ENCODE measurements around the gene PTP4A1. TPM values are rescaled to one million over a fixed set of nuclear protein-coding genes. Genes with fewer than 3 reads are reported as not detected.
A peak's percentile ranks its signal among the peaks of the same experiment; 100 is the strongest.

Gene PTP4A1
- total and polyA plus RNA-seq, 5 donors = 12.1 to 34.6 (median 24.9) TPM

GRCh38 chr6:63556369-63556768, 15.9 kb upstream of the PTP4A1 start:
- no peak for ATAC-seq

GRCh38 chr6:63558278-63558677, 14.0 kb upstream of the PTP4A1 start:
- no peak overlapping the region for H3K27ac ChIP-seq (ENCODE audit: low read length)
- no peaks in the 10 kb centered on the region for H3K27me3 ChIP-seq (ENCODE audit: control insufficient read depth, insufficient read depth)
- H3K9me3 ChIP-seq (ENCODE audit: control insufficient read depth, low read length) = no peaks in the 10 kb centered on the region
- no peak overlapping the region for H3K4me3 ChIP-seq (ENCODE audit: low read length)
- H3K4me1 ChIP-seq (ENCODE audit: control insufficient read depth, insufficient read depth, low read length) = no peaks in the 10 kb centered on the region
- DNase-seq (no peak), ATAC-seq (no peak)
- intact Hi-C loops (cut with DNase I) = no loop called here

More at GRCh38 chr6:63556369-63556768, 15.9 kb upstream of the PTP4A1 start:
- no peak overlapping the region for H3K27ac ChIP-seq (ENCODE audit: low read length)
- no peak overlapping the region for H3K4me3 ChIP-seq (ENCODE audit: low read length)
- no peak for DNase-seq
- H3K9me3 ChIP-seq (ENCODE audit: control insufficient read depth, low read length) = no peaks in the 10 kb centered on the region
- intact Hi-C loops (cut with DNase I) = no loop called here
- H3K4me1 ChIP-seq (ENCODE audit: control insufficient read depth, insufficient read depth, low read length) = no peaks in the 10 kb centered on the region
- no peaks in the 10 kb centered on the region for H3K27me3 ChIP-seq (ENCODE audit: control insufficient read depth, insufficient read depth)
- WGBS = 87% methylated on average over 4 of the region's 4 CpGs

DNA sequence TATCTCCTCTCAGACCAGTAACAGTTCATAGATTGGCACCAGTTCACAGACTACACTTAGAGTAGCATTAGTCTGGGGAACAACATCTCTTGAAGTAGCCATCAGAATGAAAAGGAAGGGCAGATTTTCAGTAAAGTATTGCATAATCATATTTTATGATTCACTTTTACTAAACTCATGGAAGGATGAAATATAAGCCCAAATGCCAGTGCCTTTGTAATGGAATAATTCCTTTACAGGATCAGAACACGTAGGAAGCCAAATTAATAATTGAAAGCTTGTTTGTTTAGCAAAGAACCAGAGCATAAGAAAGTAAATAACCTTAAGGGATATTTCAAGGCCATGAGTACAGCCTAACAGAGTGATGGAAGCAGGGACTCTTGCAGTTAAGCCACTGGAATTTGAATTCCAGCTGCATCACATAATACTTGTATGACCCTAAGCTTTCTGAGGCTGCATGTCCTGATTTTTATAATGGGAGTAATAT, 11.4 kb upstream of the PTP4A1 start:
- 66% methylated on average over 1 of the region's 1 CpG for WGBS
- no peak for ATAC-seq
- Histone ChIP-seq H3K9me3 (ENCODE audit: control insufficient read depth, low read length) (no peaks in the 10 kb centered on the region), H3K4me1 (ENCODE audit: control insufficient read depth, insufficient read depth, low read length) (no peaks in the 10 kb centered on the region), H3K27me3 (ENCODE audit: control insufficient read depth, insufficient read depth) (no peaks in the 10 kb centered on the region), H3K27ac (ENCODE audit: low read length) (no peak overlapping the region), H3K4me3 (ENCODE audit: low read length) (no peak overlapping the region)
- intact Hi-C loops (cut with DNase I) = no loop called here
- no peak for DNase-seq

GRCh38 chr6:63561288-63561687, 11.0 kb upstream of the PTP4A1 start:
- ATAC-seq (no peak), DNase-seq (no peak)
- Histone ChIP-seq H3K27me3 (ENCODE audit: control insufficient read depth, insufficient read depth) (no peaks in the 10 kb centered on the region), H3K4me1 (ENCODE audit: control insufficient read depth, insufficient read depth, low read length) (no peaks in the 10 kb centered on the region), H3K27ac (ENCODE audit: low read length) (no peak overlapping the region), H3K4me3 (ENCODE audit: low read length) (no peak overlapping the region), H3K9me3 (ENCODE audit: control insufficient read depth, low read length) (no peaks in the 10 kb centered on the region)
- WGBS = 59% methylated on average over 2 of the region's 2 CpGs
- intact Hi-C loops (cut with DNase I) = no loop called here

DNA sequence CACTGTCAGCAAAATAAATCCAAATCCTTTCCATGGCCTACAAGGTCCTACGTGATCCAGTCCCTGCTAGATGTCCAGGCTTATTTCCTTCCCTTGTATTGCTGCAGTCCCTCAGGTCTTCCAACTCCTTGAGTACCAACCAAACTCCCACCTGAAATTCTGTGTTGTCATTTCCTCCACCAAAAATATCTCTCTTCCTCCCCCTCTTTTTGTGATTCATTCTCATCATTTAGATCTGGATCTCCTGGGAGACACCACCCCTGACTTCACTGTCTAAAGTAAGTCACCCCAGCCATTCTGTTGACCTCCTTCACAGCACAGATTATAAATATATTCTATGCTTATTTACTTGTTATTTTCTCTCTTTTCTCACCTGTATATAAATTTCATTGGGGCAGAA, 9.0 kb upstream of the PTP4A1 start:
- Histone ChIP-seq H3K9me3 (ENCODE audit: control insufficient read depth, low read length) (no peaks in the 10 kb centered on the region), H3K27ac (ENCODE audit: low read length) (no peak overlapping the region), H3K27me3 (ENCODE audit: control insufficient read depth, insufficient read depth) (no peaks in the 10 kb centered on the region), H3K4me1 (ENCODE audit: control insufficient read depth, insufficient read depth, low read length) (no peaks in the 10 kb centered on the region), H3K4me3 (ENCODE audit: low read length) (no peak overlapping the region)
- DNase-seq = no peak
- 76% methylated on average over 1 of the region's 1 CpG for WGBS
- ATAC-seq = no peak
- intact Hi-C loops (cut with DNase I) = no loop called here

- DNase-seq (no peak), ATAC-seq (no peak)
- no peaks in the 10 kb centered on the region for H3K4me1 ChIP-seq (ENCODE audit: control insufficient read depth, insufficient read depth, low read length)
- 87% methylated on average over 4 of the region's 4 CpGs for WGBS
- no peaks in the 10 kb centered on the region for H3K9me3 ChIP-seq (ENCODE audit: control insufficient read depth, low read length)
- H3K4me3 ChIP-seq (ENCODE audit: low read length) = no peak overlapping the region
- no peak overlapping the region for H3K27ac ChIP-seq (ENCODE audit: low read length)
- no peaks in the 10 kb centered on the region for H3K27me3 ChIP-seq (ENCODE audit: control insufficient read depth, insufficient read depth)
- intact Hi-C loops (cut with DNase I) = no loop called here
Observed at GRCh38 chr6:63565058-63565726, 7.1 kb upstream of the PTP4A1 start.

- H3K4me3 ChIP-seq (ENCODE audit: low read length) = no peak overlapping the region
- DNase-seq (no peak), ATAC-seq (no peak)
- no peak overlapping the region for H3K27ac ChIP-seq (ENCODE audit: low read length)
- no peaks in the 10 kb centered on the region for H3K9me3 ChIP-seq (ENCODE audit: control insufficient read depth, low read length)
- no peaks in the 10 kb centered on the region for H3K27me3 ChIP-seq (ENCODE audit: control insufficient read depth, insufficient read depth)
- 50% methylated on average over 4 of the region's 4 CpGs for WGBS
- no peaks in the 10 kb centered on the region for H3K4me1 ChIP-seq (ENCODE audit: control insufficient read depth, insufficient read depth, low read length)
- intact Hi-C loops (cut with DNase I) = no loop called here
Observed at GRCh38 chr6:63565727-63566596, 6.3 kb upstream of the PTP4A1 start.

DNA sequence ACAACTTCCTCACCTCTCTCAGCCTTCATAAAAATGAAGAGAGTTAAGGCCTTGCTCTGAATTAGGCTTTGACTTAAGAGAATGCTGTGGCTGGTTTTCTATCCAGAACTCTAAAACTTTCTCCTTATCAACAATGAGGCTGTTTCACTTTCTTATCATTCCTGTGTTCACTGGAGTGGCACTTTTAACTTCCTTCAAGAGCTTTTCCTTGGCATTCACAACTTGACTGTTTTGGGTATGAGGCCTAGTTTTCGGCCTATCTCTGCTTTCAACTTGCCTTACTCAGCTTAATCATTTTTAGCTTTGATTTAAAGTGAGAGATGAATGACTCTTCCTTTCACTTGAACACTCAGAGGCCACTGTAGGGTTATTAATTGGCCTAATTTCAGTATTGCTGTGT, 4.3 kb upstream of the PTP4A1 start:
- intact Hi-C loops (cut with DNase I) = no loop called here
- no peak for DNase-seq
- 94% methylated on average over 1 of the region's 1 CpG for WGBS
- Histone ChIP-seq H3K4me3 (ENCODE audit: low read length) (no peak overlapping the region), H3K27me3 (ENCODE audit: control insufficient read depth, insufficient read depth) (no peaks in the 10 kb centered on the region), H3K9me3 (ENCODE audit: control insufficient read depth, low read length) (no peaks in the 10 kb centered on the region), H3K4me1 (ENCODE audit: control insufficient read depth, insufficient read depth, low read length) (no peaks in the 10 kb centered on the region), H3K27ac (ENCODE audit: low read length) (no peak overlapping the region)
- ATAC-seq = no peak

- H3K27me3 ChIP-seq (ENCODE audit: control insufficient read depth, insufficient read depth) = no peaks in the 10 kb centered on the region
- 15% methylated on average over 20 of the region's 20 CpGs for WGBS
- H3K27ac ChIP-seq (ENCODE audit: low read length) = peak overlapping the region; percentile 19
- H3K9me3 ChIP-seq (ENCODE audit: control insufficient read depth, low read length) = no peaks in the 10 kb centered on the region
- intact Hi-C loops (cut with DNase I) = loop anchor here in 1 of 4 donors (10.0 kb wide), 1 partner anchor 63 kb away; the partner anchor contains the start of gene PHF3
- peak; percentile 0 to 19 for ATAC-seq
- peak overlapping the region; percentile 47 for H3K4me3 ChIP-seq (ENCODE audit: low read length)
- H3K4me1 ChIP-seq (ENCODE audit: control insufficient read depth, insufficient read depth, low read length) = no peaks in the 10 kb centered on the region
- peak; percentile 40 to 59 (median 55) for DNase-seq
Observed at GRCh38 chr6:63571361-63572043, 778 bp upstream of the PTP4A1 start.

DNA sequence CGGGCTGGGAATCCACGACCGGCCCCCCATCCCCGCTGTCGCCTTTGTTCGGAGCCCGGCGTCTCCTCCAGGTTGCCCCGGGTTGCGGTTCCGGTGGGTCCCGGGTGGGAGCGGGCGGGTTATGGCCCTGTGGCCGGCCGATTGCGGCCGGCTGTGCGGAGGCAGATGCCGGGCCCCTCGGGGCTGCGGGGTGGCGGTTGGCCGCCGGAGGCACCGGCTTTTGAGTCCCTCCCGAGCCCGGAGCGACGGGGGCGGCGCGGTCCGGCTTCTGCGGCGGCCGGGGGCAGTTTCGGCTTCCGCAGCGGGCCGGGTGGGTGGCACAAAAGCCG, 431 bp downstream of the PTP4A1 start:
- Histone ChIP-seq H3K4me1 (ENCODE audit: control insufficient read depth, insufficient read depth, low read length) (no peaks in the 10 kb centered on the region), H3K9me3 (ENCODE audit: control insufficient read depth, low read length) (no peaks in the 10 kb centered on the region), H3K27me3 (ENCODE audit: control insufficient read depth, insufficient read depth) (no peaks in the 10 kb centered on the region), H3K4me3 (ENCODE audit: low read length) (peak overlapping the region; percentile 89), H3K27ac (ENCODE audit: low read length) (peak overlapping the region; percentile 99)
- peak; percentile 10 to 24 for ATAC-seq
- DNase-seq = no peak
- under 1% methylated on average over 42 of the region's 42 CpGs for WGBS
- intact Hi-C loops (cut with DNase I) = loop anchor here in 1 of 4 donors (10.0 kb wide), 1 partner anchor 62 kb away; the partner anchor contains the start of gene PHF3

Data from right cardiac atrium (tissue), 5 donors.